Occipital lobe (tissue), 2 donors: ENCODE results near the gene SCYL3. TPM values are rescaled to one million over a fixed set of nuclear protein-coding genes. Genes with fewer than 3 reads are reported as not detected.

Experiments used
- DNase-seq: peaks from one replicate; lab custom pipeline; 2025; lab: John Stamatoyannopoulos, UW
- total RNA-seq: library from RNA; depleted of rRNA; stranded (reverse); fragments of >200 nt; gene quantifications from one replicate; pipeline ENCODE4 v1.2.3, GENCODE V29; 2014

The SCYL3 gene
- total RNA-seq, 1 donor from 2014 or later: 14.2 TPM

GRCh38 chr1:169899519-169900217, 6.0 kb upstream of the SCYL3 start:
- DNase-seq: no peak

GRCh38 chr1:169896013-169896412, 2.3 kb upstream of the SCYL3 start:
- no peak for DNase-seq

- DNase-seq: no peak
Observed at GRCh38 chr1:169894424-169895145, 889 bp upstream of the SCYL3 start.

GRCh38 chr1:169892927-169893644, 610 bp downstream of the SCYL3 start:
- DNase-seq: no peak

- DNase-seq: no peak
Observed at GRCh38 chr1:169892176-169892926, 1.3 kb downstream of the SCYL3 start.

GRCh38 chr1:169891539-169891885, 2.2 kb downstream of the SCYL3 start:
- DNase-seq: no peak

GRCh38 chr1:169890761-169891538, 2.7 kb downstream of the SCYL3 start:
- DNase-seq: no peak

DNA sequence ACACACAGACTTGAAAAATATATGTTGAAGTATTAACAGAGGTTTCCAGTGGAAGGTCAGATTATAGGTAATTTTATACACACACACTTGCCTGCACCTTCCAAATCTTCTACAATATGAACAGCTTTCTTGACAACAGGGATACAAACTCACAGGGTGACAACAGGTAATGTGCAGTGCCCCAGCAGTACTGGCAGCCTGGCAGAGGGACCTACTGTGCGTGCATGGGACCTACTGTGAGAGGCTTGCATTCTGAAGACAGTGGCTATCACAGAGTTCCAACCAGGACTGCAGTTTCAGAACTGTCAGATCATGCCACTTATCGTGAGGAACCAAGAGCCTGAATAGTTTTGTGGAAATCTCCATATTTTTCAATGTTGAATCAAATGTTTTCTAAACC, 3.8 kb downstream of the SCYL3 start:
- no peak for DNase-seq

DNA sequence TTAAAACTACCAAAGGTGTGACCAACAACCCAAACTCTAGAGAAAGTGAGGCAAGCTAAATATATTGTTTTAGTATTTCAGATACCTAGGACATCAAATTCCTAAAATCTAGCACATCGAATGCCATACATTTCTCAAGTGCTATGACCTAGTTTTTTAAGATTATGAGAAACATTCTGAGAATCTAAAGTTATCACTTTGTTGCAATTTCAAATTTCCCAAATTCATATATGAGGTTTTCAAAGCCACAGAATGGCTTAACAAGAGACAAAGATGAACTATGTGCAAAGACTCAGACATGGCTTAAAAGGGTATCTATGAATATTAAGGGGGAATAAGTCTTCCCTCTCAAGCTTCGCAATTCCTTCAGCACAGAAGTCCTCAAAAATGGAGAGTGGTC, 6.8 kb downstream of the SCYL3 start:
- no peak for DNase-seq

DNA sequence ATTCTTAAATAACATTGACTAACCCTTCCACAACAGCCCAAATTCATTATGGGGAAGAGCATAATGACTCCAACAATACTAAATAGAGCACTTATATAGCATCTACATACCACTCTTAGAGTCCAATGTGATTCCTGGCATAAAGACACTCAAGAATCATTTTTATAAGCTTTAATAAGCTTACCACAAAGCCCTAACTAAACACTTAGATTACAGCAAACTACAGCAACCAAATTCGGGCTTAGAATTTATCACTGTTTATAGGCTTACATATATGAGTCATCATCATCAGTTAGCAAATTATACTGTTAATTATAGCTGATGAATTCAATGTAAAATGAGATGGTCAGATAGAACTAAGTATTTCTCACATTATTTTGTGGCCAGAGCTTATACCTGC, 7.3 kb downstream of the SCYL3 start:
- DNase-seq: no peak

- DNase-seq: no peak
Observed at GRCh38 chr1:169885207-169885606, 8.5 kb downstream of the SCYL3 start.

DNA sequence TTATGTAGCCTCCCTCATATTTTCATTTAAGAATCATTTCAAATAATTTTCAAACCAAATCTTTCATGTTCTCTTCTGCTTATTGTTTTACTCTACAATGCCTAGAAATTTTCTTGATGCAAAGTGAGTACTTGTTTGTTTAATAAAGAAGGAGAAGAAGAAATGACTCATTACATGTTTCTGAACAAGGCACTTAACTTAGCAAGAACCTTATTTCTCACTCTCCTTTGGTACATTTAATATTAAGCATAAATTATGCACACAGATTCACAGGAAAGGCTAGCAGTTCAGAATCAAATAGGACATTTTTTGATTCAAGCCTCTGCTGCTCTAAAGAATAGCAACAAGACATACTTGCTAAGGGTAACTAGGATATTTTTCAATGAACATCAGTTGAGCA, 9.1 kb downstream of the SCYL3 start:
- DNase-seq: no peak

DNA sequence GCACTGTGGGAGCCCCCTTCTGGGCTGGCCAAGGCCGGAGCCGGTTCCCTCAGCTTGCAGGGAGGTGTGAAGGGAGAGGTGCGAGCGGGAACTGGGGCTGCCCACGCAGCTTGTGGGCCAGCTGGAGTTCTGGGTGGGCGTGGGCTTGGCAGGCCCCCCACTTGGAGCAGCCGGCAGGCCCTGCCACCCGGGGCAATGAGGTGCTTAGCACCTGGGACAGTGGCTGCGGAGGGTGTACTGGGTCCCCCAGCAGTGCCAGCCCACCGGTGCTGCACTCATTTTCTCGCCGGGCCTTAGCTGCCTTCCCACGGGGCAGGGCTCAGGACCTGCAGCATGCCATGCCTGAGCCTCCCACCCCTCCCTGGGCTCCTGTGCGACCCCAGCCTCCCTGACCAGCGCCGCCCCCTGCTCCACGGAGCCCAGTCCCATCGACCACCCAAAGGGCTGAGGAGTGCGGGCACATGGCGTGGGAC, 11.6 kb downstream of the SCYL3 start:
- DNase-seq: no peak

DNA sequence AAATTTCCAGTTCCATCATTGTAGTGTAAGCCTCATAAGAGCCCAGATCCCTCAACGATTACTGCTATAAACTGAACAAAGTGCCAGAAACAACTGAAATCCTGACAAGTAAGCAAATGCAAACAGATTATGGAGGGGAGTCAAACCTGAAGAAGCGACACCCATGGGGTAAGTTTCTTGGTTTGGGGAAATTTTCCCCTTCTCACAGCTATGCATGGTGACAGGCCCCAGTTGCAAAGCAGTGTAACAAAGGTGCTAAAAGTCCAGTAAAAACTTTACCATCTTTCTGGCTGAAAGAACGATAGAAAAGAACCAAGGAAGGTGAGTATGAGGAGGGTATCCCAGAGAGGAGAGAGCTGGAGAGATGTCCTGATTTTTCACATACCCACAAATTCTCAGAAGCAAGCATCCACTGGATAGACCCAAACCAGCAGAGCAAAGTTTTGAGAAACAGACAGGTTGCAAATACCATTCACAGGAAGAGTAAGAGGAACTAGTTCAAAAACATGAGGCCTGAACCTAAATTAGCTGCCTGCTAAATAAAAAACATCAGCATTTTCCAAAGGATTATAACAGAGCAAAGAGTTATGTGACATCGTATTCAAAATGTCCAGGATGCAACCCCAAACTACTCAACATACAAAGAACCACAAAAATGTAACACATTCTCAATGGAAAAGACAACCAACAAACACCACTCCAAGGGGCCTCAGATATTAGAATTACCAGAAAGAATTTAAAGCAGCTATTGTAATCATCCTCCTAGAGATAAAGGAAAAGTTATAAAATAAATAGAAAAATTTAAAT, 14.5 kb downstream of the SCYL3 start:
- DNase-seq: no peak

DNA sequence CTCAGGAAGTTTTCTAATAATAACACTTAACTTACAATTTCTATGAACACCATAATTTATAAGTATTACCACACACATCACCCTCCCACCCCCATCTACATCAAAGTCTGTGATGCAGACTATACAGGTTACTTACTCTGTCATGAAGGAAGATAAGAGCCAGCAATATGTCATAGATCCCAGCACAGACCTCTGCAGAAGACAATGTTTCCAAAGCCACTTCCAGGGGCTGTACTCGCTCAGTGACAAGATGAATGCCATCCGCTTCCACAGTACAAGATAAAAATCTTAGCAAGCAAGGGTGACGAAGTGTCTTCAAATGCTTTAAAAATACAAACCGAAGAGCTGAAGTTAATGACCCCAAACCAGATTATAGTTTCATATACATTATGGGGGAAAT, 15.2 kb downstream of the SCYL3 start:
- no peak for DNase-seq

DNA sequence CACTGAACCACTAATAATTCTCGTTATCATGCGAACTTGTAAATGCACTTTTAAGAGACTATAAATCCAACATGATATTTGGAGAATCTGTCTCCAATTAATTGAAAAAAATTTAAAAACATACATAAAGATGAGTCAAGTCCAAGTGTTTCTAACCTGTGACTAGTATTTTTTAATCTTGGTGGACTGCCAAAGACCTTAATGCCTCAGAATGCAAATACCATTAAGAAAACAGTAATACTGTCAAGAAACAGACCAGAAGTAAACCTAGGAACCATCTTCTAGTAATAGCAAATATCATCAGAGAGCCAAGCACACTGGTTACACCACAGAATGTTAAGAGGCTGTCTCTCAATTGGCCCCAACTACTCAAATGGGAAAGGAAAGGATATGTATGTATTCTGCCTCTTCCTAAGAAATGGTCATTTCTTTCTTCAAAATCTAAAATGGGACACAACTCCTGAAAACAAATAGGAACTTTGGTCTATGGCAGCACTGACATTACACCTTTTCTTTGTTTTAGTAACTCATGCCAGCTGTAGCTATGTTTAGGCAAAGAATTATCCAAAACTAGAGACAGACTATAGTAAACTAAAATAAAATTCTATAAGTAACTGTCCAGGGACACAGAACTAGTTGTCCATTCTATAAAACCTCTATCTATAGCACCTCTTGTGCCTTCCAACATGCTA, 15.8 kb downstream of the SCYL3 start:
- no peak for DNase-seq

- DNase-seq: no peak
Observed at GRCh38 chr1:169874229-169874628, 19.5 kb downstream of the SCYL3 start.

DNA sequence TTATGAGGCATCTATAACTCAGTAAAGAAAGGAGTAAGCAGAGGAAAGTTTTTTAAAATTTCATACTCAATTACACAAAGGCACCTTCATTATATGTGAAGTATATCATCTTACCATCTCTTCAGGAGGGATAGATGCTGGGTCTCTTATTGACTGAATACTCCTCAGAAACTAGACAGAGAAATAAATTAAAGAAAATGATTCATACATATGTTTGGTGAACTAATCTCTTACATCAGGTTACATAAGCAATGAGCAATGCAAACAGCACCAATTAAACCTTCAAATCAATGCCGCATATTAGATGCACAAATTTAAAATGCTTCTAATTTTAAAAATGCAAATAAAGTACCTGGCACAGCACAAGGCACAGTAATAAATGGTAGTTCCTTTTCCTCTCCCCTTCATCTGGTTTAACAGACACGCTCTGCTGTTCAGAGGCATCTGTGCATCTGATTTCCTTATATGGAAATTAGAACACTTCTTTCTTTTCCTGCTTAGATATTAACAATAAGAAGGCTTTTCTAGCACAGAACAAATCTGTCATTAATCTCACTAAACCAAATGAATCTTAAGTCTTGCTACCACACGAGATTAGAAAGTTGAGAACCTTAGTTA, 20.0 kb downstream of the SCYL3 start:
- no peak for DNase-seq

GRCh38 chr1:169872906-169873305, 20.8 kb downstream of the SCYL3 start:
- DNase-seq: no peak
